Chondrocyte (in vitro differentiated cells): ENCODE results near the gene MYL11. TPM values are rescaled to one million over a fixed set of nuclear protein-coding genes. Genes with fewer than 3 reads are reported as not detected.

Experiments
- DNase-seq: peaks from one replicate; pipeline ENCODE4 v3.0.0; 2021; ENCODE audit warnings: mixed read lengths, low spot score
- H3K27ac Mint-ChIP-seq: one replicate; pipeline ENCODE4 v1.8.0; 2021; ENCODE audit warnings: mild to moderate bottlenecking, moderate library complexity, mixed read lengths; ENCODE audit not compliant: unreplicated experiment
- H3K27me3 Mint-ChIP-seq: 2 replicates; pipeline ENCODE4 v1.8.0; 2021; ENCODE audit warnings: low read depth, mixed read lengths
- H3K36me3 Mint-ChIP-seq: 2 replicates; pipeline ENCODE4 v1.8.0; 2021; ENCODE audit warnings: low read depth, mixed read lengths
- H3K4me1 Mint-ChIP-seq: 2 replicates; pipeline ENCODE4 v1.8.0; 2021; ENCODE audit warnings: low read depth, mild to moderate bottlenecking, mixed read lengths
- H3K4me3 Mint-ChIP-seq: one replicate; pipeline ENCODE4 v1.8.0; 2021; ENCODE audit warnings: mild to moderate bottlenecking, moderate library complexity, mixed read lengths; ENCODE audit not compliant: unreplicated experiment
- H3K9me3 Mint-ChIP-seq: 2 replicates; pipeline ENCODE4 v1.8.0; 2021; ENCODE audit warnings: low read depth, mixed read lengths
- CTCF ChIP-seq: fragments of 200-600 bp; sonication (generic); IDR thresholded peaks from 2 replicates; pipeline ENCODE4 v1.5.0; 2021; ENCODE audit warnings: antibody characterized with exemption, mild to moderate bottlenecking, moderate library complexity
- total RNA-seq: library from RNA; stranded (reverse); gene quantifications from 3 replicates; pipeline ENCODE4 v1.2.1, GENCODE V29; 2021

The MYL11 gene
- total RNA-seq, 1 donor from 2014 or later, result 0.82 TPM

GRCh38 chr16:30358990-30359870 is 15.4 kb upstream of the MYL11 start:
- DNase-seq, result no peak
- Mint-ChIP-seq H3K9me3 (no peaks in the 10 kb centered on the region), H3K4me3 (no peak overlapping the region), H3K27ac (peak overlapping the region; percentile 8), H3K36me3 (peaks cover 18% of the 10 kb centered on the region), H3K4me1 (peaks cover 24% of the 10 kb centered on the region), H3K27me3 (no peaks in the 10 kb centered on the region)
- TF ChIP-seq CTCF, result no peak

GRCh38 chr16:30359871-30360170 is 14.8 kb upstream of the MYL11 start:
- no peak for TF ChIP-seq CTCF
- H3K4me1 Mint-ChIP-seq, result peaks cover 19% of the 10 kb centered on the region
- H3K27me3 Mint-ChIP-seq, result no peaks in the 10 kb centered on the region
- no peak for DNase-seq
- no peak overlapping the region for H3K27ac Mint-ChIP-seq
- no peaks in the 10 kb centered on the region for H3K9me3 Mint-ChIP-seq
- no peak overlapping the region for H3K4me3 Mint-ChIP-seq
- peaks cover 18% of the 10 kb centered on the region for H3K36me3 Mint-ChIP-seq

GRCh38 chr16:30361180-30361579 is 13.4 kb upstream of the MYL11 start:
- Mint-ChIP-seq H3K4me1 (peaks cover 18% of the 10 kb centered on the region), H3K4me3 (no peak overlapping the region), H3K9me3 (no peaks in the 10 kb centered on the region), H3K27ac (no peak overlapping the region), H3K27me3 (no peaks in the 10 kb centered on the region), H3K36me3 (peaks cover 22% of the 10 kb centered on the region)
- no peak for TF ChIP-seq CTCF
- DNase-seq, result no peak

- no peak for DNase-seq
- H3K36me3 Mint-ChIP-seq, result peaks cover 19% of the 10 kb centered on the region
- no peak for TF ChIP-seq CTCF
- H3K4me1 Mint-ChIP-seq, result peaks cover 35% of the 10 kb centered on the region
- H3K27me3 Mint-ChIP-seq, result no peaks in the 10 kb centered on the region
- H3K9me3 Mint-ChIP-seq, result no peaks in the 10 kb centered on the region
- H3K27ac Mint-ChIP-seq, result peak overlapping the region; percentile 45
- no peak overlapping the region for H3K4me3 Mint-ChIP-seq
Observed at GRCh38 chr16:30365200-30365599, 9.4 kb upstream of the MYL11 start.

- Mint-ChIP-seq H3K4me3 (no peak overlapping the region), H3K9me3 (no peaks in the 10 kb centered on the region), H3K27me3 (no peaks in the 10 kb centered on the region), H3K4me1 (peaks cover 42% of the 10 kb centered on the region), H3K27ac (no peak overlapping the region), H3K36me3 (peaks cover 17% of the 10 kb centered on the region)
- no peak for TF ChIP-seq CTCF
- no peak for DNase-seq
Observed at GRCh38 chr16:30366511-30366910, 8.1 kb upstream of the MYL11 start.
